ENCODE results near the gene SUDS3.

GRCh38 chr12:118409834-118410233, 33.5 kb downstream of the SUDS3 start:
- TF ChIP-seq, protein P1, sequence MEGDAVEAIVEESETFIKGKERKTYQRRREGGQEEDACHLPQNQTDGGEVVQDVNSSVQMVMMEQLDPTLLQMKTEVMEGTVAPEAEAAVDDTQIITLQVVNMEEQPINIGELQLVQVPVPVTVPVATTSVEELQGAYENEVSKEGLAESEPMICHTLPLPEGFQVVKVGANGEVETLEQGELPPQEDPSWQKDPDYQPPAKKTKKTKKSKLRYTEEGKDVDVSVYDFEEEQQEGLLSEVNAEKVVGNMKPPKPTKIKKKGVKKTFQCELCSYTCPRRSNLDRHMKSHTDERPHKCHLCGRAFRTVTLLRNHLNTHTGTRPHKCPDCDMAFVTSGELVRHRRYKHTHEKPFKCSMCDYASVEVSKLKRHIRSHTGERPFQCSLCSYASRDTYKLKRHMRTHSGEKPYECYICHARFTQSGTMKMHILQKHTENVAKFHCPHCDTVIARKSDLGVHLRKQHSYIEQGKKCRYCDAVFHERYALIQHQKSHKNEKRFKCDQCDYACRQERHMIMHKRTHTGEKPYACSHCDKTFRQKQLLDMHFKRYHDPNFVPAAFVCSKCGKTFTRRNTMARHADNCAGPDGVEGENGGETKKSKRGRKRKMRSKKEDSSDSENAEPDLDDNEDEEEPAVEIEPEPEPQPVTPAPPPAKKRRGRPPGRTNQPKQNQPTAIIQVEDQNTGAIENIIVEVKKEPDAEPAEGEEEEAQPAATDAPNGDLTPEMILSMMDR (IDR thresholded peaks at IDR 0.05; ENCODE audit: insufficient read depth, low read length) = no peak
- TF ChIP-seq POLR2AphosphoS5 (IDR thresholded peaks at IDR 0.05; ENCODE audit: low read depth) (no peak), GABPA (IDR thresholded peaks at IDR 0.05; ENCODE audit: low read depth) (no peak), SPI1 (IDR thresholded peaks at IDR 0.05; ENCODE audit: borderline replicate concordance, low read depth) (no peak)
- TF ChIP-seq, protein P2, sequence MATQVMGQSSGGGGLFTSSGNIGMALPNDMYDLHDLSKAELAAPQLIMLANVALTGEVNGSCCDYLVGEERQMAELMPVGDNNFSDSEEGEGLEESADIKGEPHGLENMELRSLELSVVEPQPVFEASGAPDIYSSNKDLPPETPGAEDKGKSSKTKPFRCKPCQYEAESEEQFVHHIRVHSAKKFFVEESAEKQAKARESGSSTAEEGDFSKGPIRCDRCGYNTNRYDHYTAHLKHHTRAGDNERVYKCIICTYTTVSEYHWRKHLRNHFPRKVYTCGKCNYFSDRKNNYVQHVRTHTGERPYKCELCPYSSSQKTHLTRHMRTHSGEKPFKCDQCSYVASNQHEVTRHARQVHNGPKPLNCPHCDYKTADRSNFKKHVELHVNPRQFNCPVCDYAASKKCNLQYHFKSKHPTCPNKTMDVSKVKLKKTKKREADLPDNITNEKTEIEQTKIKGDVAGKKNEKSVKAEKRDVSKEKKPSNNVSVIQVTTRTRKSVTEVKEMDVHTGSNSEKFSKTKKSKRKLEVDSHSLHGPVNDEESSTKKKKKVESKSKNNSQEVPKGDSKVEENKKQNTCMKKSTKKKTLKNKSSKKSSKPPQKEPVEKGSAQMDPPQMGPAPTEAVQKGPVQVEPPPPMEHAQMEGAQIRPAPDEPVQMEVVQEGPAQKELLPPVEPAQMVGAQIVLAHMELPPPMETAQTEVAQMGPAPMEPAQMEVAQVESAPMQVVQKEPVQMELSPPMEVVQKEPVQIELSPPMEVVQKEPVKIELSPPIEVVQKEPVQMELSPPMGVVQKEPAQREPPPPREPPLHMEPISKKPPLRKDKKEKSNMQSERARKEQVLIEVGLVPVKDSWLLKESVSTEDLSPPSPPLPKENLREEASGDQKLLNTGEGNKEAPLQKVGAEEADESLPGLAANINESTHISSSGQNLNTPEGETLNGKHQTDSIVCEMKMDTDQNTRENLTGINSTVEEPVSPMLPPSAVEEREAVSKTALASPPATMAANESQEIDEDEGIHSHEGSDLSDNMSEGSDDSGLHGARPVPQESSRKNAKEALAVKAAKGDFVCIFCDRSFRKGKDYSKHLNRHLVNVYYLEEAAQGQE (IDR thresholded peaks at IDR 0.05; ENCODE audit: insufficient replicate concordance, low read depth) = no peak

Data from HL-60 (cell line).